Measurements from ENCODE around the gene C10orf71.

The C10orf71 gene

GRCh38 chr10:49273082-49273465 is 25.9 kb upstream of the C10orf71 start:
- no peak for DNase-seq (ENCODE audit: low spot score)

- DNase-seq (ENCODE audit: low spot score), result no peak
These were observed 25.3 kb upstream of the C10orf71 start for GRCh38 chr10:49273626-49274025.

- no peak for DNase-seq (ENCODE audit: low spot score)
These were observed 24.1 kb upstream of the C10orf71 start for GRCh38 chr10:49274886-49275285.

GRCh38 chr10:49275896-49276295 is 23.1 kb upstream of the C10orf71 start:
- DNase-seq (ENCODE audit: low spot score), result no peak

GRCh38 chr10:49276596-49276995 is 22.4 kb upstream of the C10orf71 start:
- no peak for DNase-seq (ENCODE audit: low spot score)

- no peak for DNase-seq (ENCODE audit: low spot score)
These were observed 21.0 kb upstream of the C10orf71 start for GRCh38 chr10:49277973-49278372.

- no peak for DNase-seq (ENCODE audit: low spot score)
These were observed 20.4 kb upstream of the C10orf71 start for GRCh38 chr10:49278497-49278981.

GRCh38 chr10:49279015-49279880 is 19.7 kb upstream of the C10orf71 start:
- DNase-seq (ENCODE audit: low spot score), result no peak

- DNase-seq (ENCODE audit: low spot score), result no peak
These were observed 19.0 kb upstream of the C10orf71 start for GRCh38 chr10:49280001-49280408.

- no peak for DNase-seq (ENCODE audit: low spot score)
These were observed 17.5 kb upstream of the C10orf71 start for GRCh38 chr10:49281461-49281860.

- DNase-seq (ENCODE audit: low spot score), result no peak
These were observed 16.7 kb upstream of the C10orf71 start for GRCh38 chr10:49282306-49282705.

- DNase-seq (ENCODE audit: low spot score), result peak; percentile 72
These were observed 16.1 kb upstream of the C10orf71 start for GRCh38 chr10:49282879-49283341.

- no peak for DNase-seq (ENCODE audit: low spot score)
These were observed 15.5 kb upstream of the C10orf71 start for GRCh38 chr10:49283491-49283890.

GRCh38 chr10:49284356-49284755 is 14.6 kb upstream of the C10orf71 start:
- DNase-seq (ENCODE audit: low spot score), result no peak

- DNase-seq (ENCODE audit: low spot score), result no peak
These were observed 13.7 kb upstream of the C10orf71 start for GRCh38 chr10:49285232-49285631.

- DNase-seq (ENCODE audit: low spot score), result no peak
These were observed 12.3 kb upstream of the C10orf71 start for GRCh38 chr10:49286686-49287085.

- no peak for DNase-seq (ENCODE audit: low spot score)
These were observed 11.2 kb upstream of the C10orf71 start for GRCh38 chr10:49287689-49288340.

- DNase-seq (ENCODE audit: low spot score), result no peak
These were observed 10.5 kb upstream of the C10orf71 start for GRCh38 chr10:49288341-49289065.

- DNase-seq (ENCODE audit: low spot score), result no peak
These were observed 9.5 kb upstream of the C10orf71 start for GRCh38 chr10:49289480-49289879.

GRCh38 chr10:49290131-49290530 is 8.8 kb upstream of the C10orf71 start:
- DNase-seq (ENCODE audit: low spot score), result no peak

- no peak for DNase-seq (ENCODE audit: low spot score)
These were observed 8.4 kb upstream of the C10orf71 start for GRCh38 chr10:49290607-49291006.

GRCh38 chr10:49292565-49293207 is 6.3 kb upstream of the C10orf71 start:
- DNase-seq (ENCODE audit: low spot score), result no peak

Data from SW480 (cell line).